HG03521 (cell line): ENCODE data around the gene ARL5C.
"Not testable (repeated sequence)": the region's sequence is repeated elsewhere in the genome, so short reads cannot be mapped to it uniquely, and the experiment has no call there.

Source experiments
- ATAC-seq: cut with Tn5 transposase; IDR thresholded peaks from one replicate; pipeline ENCODE4 v1.9.1; 2021; ENCODE audit warnings: mild to moderate bottlenecking, moderate library complexity; ENCODE audit not compliant: unreplicated experiment

The ARL5C gene

GRCh38 chr17:39168503-39168902, 2.5 kb upstream of the ARL5C start:
- not testable (repeated sequence) for ATAC-seq

- ATAC-seq, result no peak
These were observed 1.5 kb upstream of the ARL5C start for GRCh38 chr17:39167476-39167875.

DNA sequence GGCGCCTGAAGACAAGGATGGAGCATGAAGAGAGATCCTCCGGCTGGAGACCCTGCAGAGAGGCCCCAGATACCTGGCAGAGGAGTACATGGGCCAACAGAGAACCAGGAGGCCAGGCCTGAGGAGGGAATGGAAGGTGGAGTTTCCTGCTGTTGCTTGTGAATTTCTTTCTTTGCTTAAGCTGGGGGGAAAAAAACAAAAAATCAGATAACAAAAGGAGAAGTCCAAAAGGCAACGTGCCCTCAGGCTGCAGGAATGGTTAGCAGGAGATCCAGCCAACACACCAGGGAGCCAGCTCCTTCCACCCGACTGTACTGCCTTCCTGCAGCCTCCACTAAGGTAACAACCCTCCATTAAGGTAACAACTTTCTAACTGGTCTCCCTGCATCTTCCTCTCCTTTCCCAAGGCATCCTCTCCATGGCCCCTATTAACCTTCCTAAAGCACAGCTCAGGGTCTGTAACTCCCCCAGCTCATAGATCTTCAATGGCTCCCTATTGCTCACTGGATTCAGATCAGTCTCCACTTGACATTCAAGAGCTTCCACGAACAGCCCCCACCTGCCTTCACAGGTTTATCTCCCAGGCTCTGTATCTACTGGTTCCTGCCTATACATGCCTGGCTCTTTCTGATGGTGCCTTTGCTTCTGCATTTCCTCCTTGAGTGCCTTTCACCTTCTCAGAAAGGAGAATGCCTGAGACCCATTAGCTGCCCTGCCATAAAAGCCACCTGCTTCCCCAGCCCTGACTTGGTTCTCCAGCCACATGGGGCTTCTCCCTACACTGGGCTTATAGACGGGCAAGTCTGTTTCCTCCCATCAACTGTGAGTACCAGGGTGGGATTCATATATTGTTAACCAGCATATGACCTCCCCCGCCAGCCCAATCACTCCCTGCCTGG, 725 bp upstream of the ARL5C start:
- ATAC-seq, result no peak

DNA sequence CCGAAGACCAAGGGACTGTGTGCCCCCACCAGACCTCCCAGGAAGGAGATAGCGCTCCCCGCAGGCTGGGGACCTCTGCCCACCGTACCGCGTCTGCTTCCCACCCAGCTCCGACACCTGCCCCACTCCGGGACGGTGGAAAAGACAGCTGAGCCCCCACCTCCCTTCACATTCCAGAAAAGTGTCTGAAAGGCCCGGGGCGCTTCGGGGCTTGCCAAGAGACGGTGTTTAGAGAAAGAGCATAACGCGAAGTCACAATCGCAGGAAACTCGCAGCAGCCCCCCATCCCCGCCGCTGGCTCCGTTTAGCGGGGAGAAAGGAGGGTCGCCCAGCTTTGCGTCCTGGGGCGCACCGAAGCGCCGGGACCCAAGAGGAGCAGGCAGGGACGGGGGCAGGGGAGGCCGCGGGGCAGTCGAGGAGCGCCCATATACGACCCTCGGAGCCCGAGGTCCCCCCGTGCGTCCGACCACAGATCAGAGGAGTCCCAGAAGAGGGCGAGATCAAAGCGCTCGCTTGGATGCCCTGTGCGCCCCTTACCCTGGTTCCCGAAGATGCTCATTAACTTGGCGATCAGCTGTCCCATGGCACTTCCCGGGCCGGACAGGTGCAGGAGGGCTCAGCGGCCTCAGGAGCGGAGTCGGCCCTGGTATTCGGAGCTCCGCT, 652 bp downstream of the ARL5C start:
- no peak for ATAC-seq

GRCh38 chr17:39164675-39165143, 1.3 kb downstream of the ARL5C start:
- peak; percentile 74 for ATAC-seq

GRCh38 chr17:39161962-39162361, 4.0 kb downstream of the ARL5C start:
- ATAC-seq, result no peak

GRCh38 chr17:39158623-39159022, 7.3 kb downstream of the ARL5C start:
- no peak for ATAC-seq

GRCh38 chr17:39156491-39156890, 9.5 kb downstream of the ARL5C start:
- no peak for ATAC-seq

- no peak for ATAC-seq
These were observed 10.3 kb downstream of the ARL5C start for GRCh38 chr17:39155654-39156053.

DNA sequence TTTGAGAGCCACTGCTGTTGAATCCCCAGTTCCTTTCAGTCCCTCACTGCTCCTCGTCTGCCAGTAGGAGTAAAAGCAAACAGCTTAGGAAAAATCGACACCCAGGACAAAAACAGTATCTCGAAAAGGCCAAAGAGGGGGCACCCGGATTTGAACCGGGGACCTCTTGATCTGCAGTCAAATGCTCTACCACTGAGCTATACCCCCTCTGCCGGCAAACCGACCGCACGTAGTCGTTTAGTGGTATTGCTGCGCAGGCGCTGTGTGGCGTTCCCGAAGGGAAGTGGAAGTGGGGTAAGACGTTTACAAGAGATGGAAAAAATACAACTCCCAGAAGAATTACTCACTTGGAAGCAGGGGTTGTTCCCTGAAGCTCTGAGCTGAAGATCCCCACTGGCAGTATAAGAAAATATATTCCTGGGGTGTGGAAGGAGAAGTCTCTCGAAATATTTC, 12.3 kb downstream of the ARL5C start:
- peak; percentile 33 for ATAC-seq

GRCh38 chr17:39151943-39152818, 13.8 kb downstream of the ARL5C start:
- no peak for ATAC-seq

GRCh38 chr17:39151150-39151942, 14.6 kb downstream of the ARL5C start, which contains the start of gene PLXDC1:
TSS of gene PLXDC1 (minus strand) at chr17:39151637. CDS start at chr17:39151437, 200 bp downstream.
- no peak for ATAC-seq

DNA sequence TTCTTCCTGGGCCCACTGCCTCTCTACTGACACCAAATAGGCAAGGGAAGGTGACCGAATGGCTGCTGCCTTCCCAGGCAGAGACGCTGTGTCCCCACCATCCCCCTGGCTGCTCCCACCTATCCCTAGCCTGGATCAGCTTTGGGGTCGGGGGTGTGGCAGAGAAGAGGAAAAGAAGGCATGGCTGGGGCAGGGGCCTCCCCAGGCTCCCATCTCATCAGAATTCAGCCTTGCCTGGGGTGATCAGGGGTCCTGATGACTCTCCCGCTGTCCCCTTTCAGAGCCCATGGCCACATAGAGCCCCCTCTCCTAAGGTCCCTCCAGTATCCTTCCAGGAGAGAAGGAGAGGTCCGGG, 15.2 kb downstream of the ARL5C start:
- no peak for ATAC-seq

GRCh38 chr17:39150104-39150634, 15.8 kb downstream of the ARL5C start:
- ATAC-seq, result no peak

- no peak for ATAC-seq
These were observed 18.5 kb downstream of the ARL5C start for GRCh38 chr17:39147221-39148185.

- ATAC-seq, result no peak
These were observed 19.7 kb downstream of the ARL5C start for GRCh38 chr17:39146273-39146672.

GRCh38 chr17:39145143-39145542, 20.8 kb downstream of the ARL5C start:
- ATAC-seq, result no peak

- no peak for ATAC-seq
These were observed 21.5 kb downstream of the ARL5C start for GRCh38 chr17:39144416-39144840.
